WERI-Rb-1 (cell line): ENCODE results near the gene TPM1.

Experiments
- DNase-seq: peaks from one replicate; pipeline ENCODE4 v3.0.0-alpha.2; 2020
- H3K27ac ChIP-seq: fragments of 250-450 bp; sonication (Bioruptor Pico); 2 replicates; pipeline ENCODE4 v1.5.1; 2020; ENCODE audit warnings: mild to moderate bottlenecking, moderate library complexity
- H3K27me3 ChIP-seq: fragments of 250-450 bp; sonication (Bioruptor Pico); 2 replicates; pipeline ENCODE4 v1.5.1; 2021; ENCODE audit warnings: mild to moderate bottlenecking, low read depth, moderate library complexity; ENCODE audit not compliant: insufficient read depth, severe bottlenecking
- H3K36me3 ChIP-seq: fragments of 250-450 bp; sonication (Bioruptor Pico); 2 replicates; pipeline ENCODE4 v1.5.1; 2020; ENCODE audit warnings: mild to moderate bottlenecking, moderate library complexity
- H3K4me3 ChIP-seq: 2 replicates; pipeline ENCODE4 v1.5.1; 2011; ENCODE audit warnings: low read depth, mild to moderate bottlenecking, control low read depth, low read length
- H3K9me3 ChIP-seq: fragments of 250-450 bp; sonication (Bioruptor Pico); 2 replicates; pipeline ENCODE4 v1.5.1; 2021; ENCODE audit warnings: mild to moderate bottlenecking, moderate library complexity; ENCODE audit not compliant: severe bottlenecking
- CTCF ChIP-seq: IDR thresholded peaks from 2 replicates; pipeline ENCODE4 v1.5.1; 2011; ENCODE audit warnings: low read depth, mild to moderate bottlenecking, control low read depth, inconsistent platforms, low read length

TPM1 gene

GRCh38 chr15:63067976-63068743, 25.6 kb downstream of the TPM1 start:
- no peak overlapping the region for H3K27ac ChIP-seq
- no peak for TF ChIP-seq CTCF
- DNase-seq: no peak
- no peak overlapping the region for H3K4me3 ChIP-seq
- H3K27me3 ChIP-seq: no peaks in the 10 kb centered on the region
- peaks cover 11% of the 10 kb centered on the region for H3K36me3 ChIP-seq
- no peaks in the 10 kb centered on the region for H3K9me3 ChIP-seq

- no peaks in the 10 kb centered on the region for H3K27me3 ChIP-seq
- TF ChIP-seq CTCF: no peak
- no peak for DNase-seq
- H3K9me3 ChIP-seq: no peaks in the 10 kb centered on the region
- no peak overlapping the region for H3K27ac ChIP-seq
- no peak overlapping the region for H3K4me3 ChIP-seq
- no peaks in the 10 kb centered on the region; the same call in 1 of the 2 replicates for H3K36me3 ChIP-seq
Measured at GRCh38 chr15:63069616-63070090, 27.1 kb downstream of the TPM1 start.

GRCh38 chr15:63070681-63071129, 28.2 kb downstream of the TPM1 start:
- Histone ChIP-seq H3K36me3 (no peaks in the 10 kb centered on the region; the same call in 1 of the 2 replicates), H3K9me3 (no peaks in the 10 kb centered on the region), H3K27me3 (no peaks in the 10 kb centered on the region), H3K27ac (no peak overlapping the region), H3K4me3 (no peak overlapping the region)
- no peak for TF ChIP-seq CTCF
- DNase-seq: no peak

- TF ChIP-seq CTCF: no peak
- Histone ChIP-seq H3K4me3 (no peak overlapping the region), H3K27me3 (no peaks in the 10 kb centered on the region), H3K36me3 (no peaks in the 10 kb centered on the region; the same call in 1 of the 2 replicates), H3K27ac (no peak overlapping the region), H3K9me3 (no peaks in the 10 kb centered on the region)
- DNase-seq: no peak
Measured at GRCh38 chr15:63071288-63071909, 28.9 kb downstream of the TPM1 start.

GRCh38 chr15:63072023-63072650, 29.6 kb downstream of the TPM1 start:
- Histone ChIP-seq H3K4me3 (no peak overlapping the region), H3K9me3 (no peaks in the 10 kb centered on the region), H3K36me3 (no peaks in the 10 kb centered on the region; the same call in 1 of the 2 replicates), H3K27me3 (no peaks in the 10 kb centered on the region), H3K27ac (no peak overlapping the region)
- no peak for DNase-seq
- no peak for TF ChIP-seq CTCF
